IMR-90 (cell line): ENCODE results near the gene CYP1A2. TPM values are rescaled to one million over a fixed set of nuclear protein-coding genes. Genes with fewer than 3 reads are reported as not detected.

Source experiments
- ATAC-seq: fragments of 200-7000 bp; cut with Tn5 transposase; 2 replicates; pipeline ENCODE4 v1.9.1; 2020; ENCODE audit warnings: low read depth, mild to moderate bottlenecking, moderate library complexity
- BruUV-seq: library from RNA; stranded (reverse); fragments of 400-500 nt; replicated peaks from 2 replicates; lab custom pipeline; 2021; lab: Mats Ljungman, UMichigan
- CTCF ChIA-PET: fragments of 300-600 bp; formaldehyde crosslinking; extraction: SDS; loops from one replicate; lab custom pipeline; 2021; ENCODE audit warnings: antibody characterized with exemption; lab: Yijun Ruan, JAX
- POLR2A ChIA-PET: fragments of 300-600 bp; sonication (Branson Sonifier 250); formaldehyde crosslinking; loops from one replicate; lab custom pipeline; 2022; ENCODE audit warnings: antibody characterized with exemption; ENCODE audit not compliant: unreplicated experiment; lab: Charles Lee
- DNase-seq: peaks from one replicate; pipeline ENCODE4 v3.0.0; 2013
- H2AFZ ChIP-seq: replicated peaks from 2 replicates; pipeline ENCODE3; 2013; ENCODE audit warnings: low read length, mild to moderate bottlenecking; ENCODE audit not compliant: poor library complexity
- H2AK5ac ChIP-seq: 2 replicates; pipeline ENCODE4 v1.6.1; 2013; ENCODE audit warnings: low read depth, low read length, inconsistent platforms
- H2AK9ac ChIP-seq: replicated peaks from 2 replicates; pipeline ENCODE3; 2013; ENCODE audit warnings: mild to moderate bottlenecking, low read depth, low read length, moderate library complexity; ENCODE audit not compliant: poor library complexity
- H2BK120ac ChIP-seq: 2 replicates; pipeline ENCODE4 v1.6.1; 2013; ENCODE audit warnings: low read depth, low read length, inconsistent platforms
- H2BK15ac ChIP-seq: 3 replicates; pipeline ENCODE4 v1.6.1; 2013; ENCODE audit warnings: low read depth, low read length, inconsistent platforms
- H2BK20ac ChIP-seq: 2 replicates; pipeline ENCODE4 v1.6.1; 2013; ENCODE audit warnings: low read depth, mild to moderate bottlenecking, inconsistent platforms, low read length, moderate library complexity
- H2BK5ac ChIP-seq: 2 replicates; pipeline ENCODE4 v1.6.1; 2013; ENCODE audit warnings: mild to moderate bottlenecking, low read depth, low read length, inconsistent platforms; ENCODE audit not compliant: poor library complexity, severe bottlenecking
- H3K14ac ChIP-seq: replicated peaks from 2 replicates; pipeline ENCODE4 v1.6.1; 2013; ENCODE audit warnings: low read depth, low read length, inconsistent platforms
- H3K18ac ChIP-seq: 2 replicates; pipeline ENCODE4 v1.6.1; 2013; ENCODE audit warnings: low read depth, low read length, control low read depth
- H3K23ac ChIP-seq: 2 replicates; pipeline ENCODE4 v1.6.1; 2013; ENCODE audit warnings: low read depth, low read length, inconsistent platforms
- H3K27ac ChIP-seq: 2 replicates; pipeline ENCODE4 v1.5.1; 2013; ENCODE audit warnings: mild to moderate bottlenecking, control low read depth, low read length; ENCODE audit not compliant: insufficient read depth
- H3K27me3 ChIP-seq: 2 replicates; pipeline ENCODE4 v1.6.1; 2013; ENCODE audit warnings: low read length; ENCODE audit not compliant: control insufficient read depth, insufficient read depth
- H3K36me3 ChIP-seq: 2 replicates; pipeline ENCODE4 v1.6.1; 2013; ENCODE audit warnings: low read length, mixed read lengths; ENCODE audit not compliant: control insufficient read depth, insufficient read depth
- H3K4ac ChIP-seq: 2 replicates; pipeline ENCODE4 v1.6.1; 2013; ENCODE audit warnings: low read depth, low read length, inconsistent platforms
- H3K4me1 ChIP-seq: 2 replicates; pipeline ENCODE4 v1.6.1; 2013; ENCODE audit warnings: low read length, mixed read lengths; ENCODE audit not compliant: control insufficient read depth, insufficient read depth
- H3K4me2 ChIP-seq: 2 replicates; pipeline ENCODE4 v1.6.1; 2013; ENCODE audit warnings: low read depth, mild to moderate bottlenecking, control low read depth, low read length, moderate library complexity
- H3K4me3 ChIP-seq: 2 replicates; pipeline ENCODE4 v1.5.1; 2013; ENCODE audit warnings: low read depth, mild to moderate bottlenecking, control low read depth, low read length, moderate library complexity; ENCODE audit not compliant: insufficient read depth
- H3K56ac ChIP-seq: 2 replicates; pipeline ENCODE4 v1.6.1; 2013; ENCODE audit warnings: low read length, inconsistent platforms; ENCODE audit not compliant: insufficient read depth; ENCODE audit errors: extremely low read depth
- H3K79me1 ChIP-seq, 2 experiments: 2 replicates each; pipeline ENCODE4 v1.6.1; 2013; ENCODE audit warnings: low read length in 2 of 2, inconsistent platforms in 1 of 2, low read depth in 1 of 2
- H3K9ac ChIP-seq: 2 replicates; pipeline ENCODE4 v1.6.1; 2013; ENCODE audit warnings: low read depth, low read length, control low read depth
- H3K9me1 ChIP-seq: 2 replicates; pipeline ENCODE4 v1.6.1; 2013; ENCODE audit warnings: low read length, inconsistent platforms; ENCODE audit not compliant: insufficient read depth
- H3K9me3 ChIP-seq: 2 replicates; pipeline ENCODE4 v1.6.1; 2013; ENCODE audit warnings: low read length; ENCODE audit not compliant: control insufficient read depth, insufficient read depth
- H4K20me1 ChIP-seq: 2 replicates; pipeline ENCODE4 v1.6.1; 2013; ENCODE audit warnings: low read length, inconsistent platforms; ENCODE audit not compliant: insufficient read depth
- H4K5ac ChIP-seq: 2 replicates; pipeline ENCODE4 v1.6.1; 2013; ENCODE audit warnings: mild to moderate bottlenecking, low read depth, low read length, control low read depth
- H4K8ac ChIP-seq, 2 experiments: 2 replicates each; pipeline ENCODE4 v1.6.1; 2013; ENCODE audit warnings: low read depth in 2 of 2, low read length in 2 of 2, control low read depth in 1 of 2, inconsistent platforms in 1 of 2
- H4K91ac ChIP-seq: 2 replicates; pipeline ENCODE4 v1.6.1; 2013; ENCODE audit warnings: low read depth, low read length, inconsistent platforms; ENCODE audit not compliant: insufficient read depth
- BHLHE40 ChIP-seq: fragments of 150-350 bp; IDR thresholded peaks from 2 replicates; pipeline ENCODE4 v1.6.1; 2016; ENCODE audit warnings: mild to moderate bottlenecking, low read depth, low read length
- RAD21 ChIP-seq: IDR thresholded peaks from 2 replicates; pipeline ENCODE4 v1.6.1; 2012; ENCODE audit warnings: low read length, improper control_type of control experiment
- WGBS, 2 experiments: methylation state at CpG; one replicate each; pipeline versions ENCODE4 v1.1.5 to v1.1.7; 2013; ENCODE audit warnings: missing lambda C conversion rate in 2 of 2; ENCODE audit not compliant: insufficient read length in 1 of 2; ENCODE audit errors: extremely low coverage in 2 of 2; 5-methylcytosine and 5-hydroxymethylcytosine counted together
- dilution Hi-C: fragments of 300-500 bp; cut with HindIII; formaldehyde crosslinking; loops from one replicate; pipeline ENCODE4 v1.14.3; 2018; ENCODE audit warnings: low sequenced_read_pairs; ENCODE audit not compliant: unreplicated experiment
- in situ Hi-C: fragments of 300-500 bp; cut with MboI; formaldehyde crosslinking; loops from 3 replicates; pipeline ENCODE4 v1.14.3; 2019; ENCODE audit warnings: low sequenced_read_pairs, inconsistent platforms, mixed read lengths
- intact Hi-C: fragments of 100-400 bp; cut with micrococcal nuclease; formaldehyde crosslinking; loops from 2 replicates; pipeline ENCODE4 v1.10.0; 2022
- polyA plus RNA-seq, 3 experiments: library from polyadenylated mRNA; depleted of rRNA; stranded (reverse); fragments of >200 nt; gene quantifications; 2 replicates each; pipeline ENCODE4 v1.2.3, GENCODE V29; 2012; ENCODE audit warnings: low replicate concordance in 1 of 3
- total RNA-seq: library from RNA; depleted of rRNA; stranded (reverse); fragments of >200 nt; gene quantifications from 2 replicates; pipeline ENCODE4 v1.2.3, GENCODE V29; 2012

The CYP1A2 gene
- total and polyA plus RNA-seq, 2 of the 4 experiments (the other 2 are of a cell fraction) = not detected

DNA sequence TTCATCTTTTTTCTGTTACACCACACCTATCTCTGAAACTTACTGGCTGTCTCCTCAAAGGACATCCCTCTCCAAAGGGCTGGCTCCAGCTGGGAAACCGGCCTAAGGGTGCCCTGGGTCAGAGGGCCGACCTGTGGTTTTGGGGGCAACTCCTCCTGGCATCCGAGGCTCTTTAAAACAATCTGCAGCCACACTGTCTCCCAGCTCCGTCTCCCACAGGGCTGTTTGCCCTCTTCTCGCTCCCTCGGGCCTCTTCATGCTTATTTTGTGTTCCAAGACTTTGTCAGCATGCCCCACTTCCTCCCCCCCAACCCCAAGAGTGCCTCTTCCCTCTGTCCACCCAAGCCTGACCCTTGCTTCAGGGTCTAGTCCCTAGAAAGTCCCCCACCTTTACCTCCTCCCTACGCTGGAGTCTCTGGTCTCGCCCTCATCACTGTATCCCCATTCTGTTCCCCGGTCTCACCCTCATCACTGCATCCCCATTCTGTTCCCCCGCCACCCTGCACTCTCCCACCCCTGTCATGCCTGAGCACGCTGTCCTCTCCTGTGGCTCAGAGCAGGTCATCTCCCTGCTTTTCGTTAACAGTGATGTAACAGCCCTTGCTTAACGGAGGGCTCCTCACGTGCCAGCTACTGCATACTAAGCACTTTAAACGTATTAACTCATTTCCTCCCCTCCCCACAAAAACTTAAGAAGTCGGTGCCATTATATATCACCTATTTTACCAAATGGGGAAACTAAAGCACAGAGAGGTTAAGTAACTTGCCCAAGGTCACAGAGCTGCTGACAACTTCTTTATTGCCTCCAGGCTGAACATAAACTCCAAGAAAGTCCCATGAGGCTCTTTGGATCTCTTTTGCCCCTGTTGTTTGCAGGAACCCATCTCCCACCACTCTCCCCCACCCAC lies 32.1 kb downstream of the CYP1A2 start:
- Histone ChIP-seq H2BK20ac (no peak overlapping the region), H3K79me1 (peaks cover 9 to 40% of the 10 kb centered on the region in 2 experiments; a peak in 3 of 4 replicates), H3K9me1 (peaks cover 7% of the 10 kb centered on the region; the same call in 1 of the 2 replicates), H4K8ac (peak overlapping the region in 1 of 2 experiments; percentile 45; a peak in 1 of 4 replicates), H3K4ac (no peak overlapping the region), H4K20me1 (peaks cover 31% of the 10 kb centered on the region), H2AK5ac (peak overlapping the region; percentile 26; the same call in 1 of the 2 replicates), H3K27ac (no peak overlapping the region), H3K14ac (peak overlapping the region; percentile 78; the same call in 1 of the 2 replicates), H3K56ac (no peak overlapping the region), H2BK15ac (no peak overlapping the region), H3K18ac (no peak overlapping the region), H3K9me3 (no peaks in the 10 kb centered on the region), H2AFZ (peak overlapping the region; percentile 97), H2AK9ac (peak overlapping the region; percentile 43), H4K5ac (no peak overlapping the region), H3K36me3 (no peaks in the 10 kb centered on the region; the same call in 1 of the 2 replicates), H3K4me2 (peak overlapping the region; percentile 79; the same call in 1 of the 2 replicates), H2BK5ac (no peak overlapping the region), H4K91ac (no peak overlapping the region), H3K27me3 (no peaks in the 10 kb centered on the region), H3K4me3 (no peak overlapping the region), H3K9ac (no peak overlapping the region), H2BK120ac (no peak overlapping the region), H3K23ac (no peak overlapping the region; the same call in 1 of the 2 replicates), H3K4me1 (peaks cover 14% of the 10 kb centered on the region)
- no TSS peak for BruUV-seq
- CTCF ChIA-PET = interaction anchor here (1.3 to 1.5 kb wide), 3 partner anchors 10 to 172 kb away, joined by 3 to 6 read pairs (median 4); no protein-coding TSS in a partner anchor
- DNase-seq = peak; percentile 28
- POLR2A ChIA-PET = no interaction called here
- TF ChIP-seq RAD21 (no peak), BHLHE40 (peak; percentile 71; the same call in 1 of the 2 replicates)
- 59% methylated on average over 14 of the region's 16 CpGs; no CpG with 5 or more reads in 1 of the 2 experiments for WGBS, 2 experiments
- dilution Hi-C loops = no loop called here
- in situ Hi-C loops = no loop called here
- no peak for ATAC-seq
- intact Hi-C loops = no loop called here
